Nephron progenitor cell (in vitro differentiated cells): ENCODE data around the gene ADAT3.

ENCODE experiments used
- DNase-seq: peaks from one replicate; pipeline ENCODE4 v3.0.0; 2021
- H3K27ac Mint-ChIP-seq: 2 replicates; pipeline ENCODE4 v1.8.0; 2021; ENCODE audit warnings: mild to moderate bottlenecking, moderate library complexity, mixed read lengths
- H3K27me3 Mint-ChIP-seq: 2 replicates; pipeline ENCODE4 v1.8.0; 2021; ENCODE audit warnings: mild to moderate bottlenecking, low read depth, mixed read lengths; ENCODE audit not compliant: poor library complexity
- H3K36me3 Mint-ChIP-seq: 2 replicates; pipeline ENCODE4 v1.8.0; 2021; ENCODE audit warnings: low read depth, mixed read lengths
- H3K4me1 Mint-ChIP-seq: 2 replicates; pipeline ENCODE4 v1.8.0; 2021; ENCODE audit warnings: mixed read lengths
- H3K4me3 Mint-ChIP-seq: 2 replicates; pipeline ENCODE4 v1.8.0; 2021; ENCODE audit warnings: mild to moderate bottlenecking, moderate library complexity, mixed read lengths
- H3K9me3 Mint-ChIP-seq: 2 replicates; pipeline ENCODE4 v1.8.0; 2021; ENCODE audit warnings: mild to moderate bottlenecking, moderate library complexity, mixed read lengths
- CTCF ChIP-seq: fragments of 200-600 bp; sonication (generic); IDR thresholded peaks from 2 replicates; pipeline ENCODE4 v1.5.0; 2021; ENCODE audit warnings: antibody characterized with exemption

ADAT3 gene

GRCh38 chr19:1959928-1960589 lies 54.9 kb downstream of the ADAT3 start:
- Mint-ChIP-seq H3K4me3 (no peak overlapping the region), H3K9me3 (no peaks in the 10 kb centered on the region), H3K36me3 (peaks cover 14% of the 10 kb centered on the region), H3K4me1 (peaks cover 24% of the 10 kb centered on the region), H3K27ac (peak overlapping the region; percentile 91), H3K27me3 (no peaks in the 10 kb centered on the region)
- no peak for DNase-seq
- no peak for TF ChIP-seq CTCF

DNA sequence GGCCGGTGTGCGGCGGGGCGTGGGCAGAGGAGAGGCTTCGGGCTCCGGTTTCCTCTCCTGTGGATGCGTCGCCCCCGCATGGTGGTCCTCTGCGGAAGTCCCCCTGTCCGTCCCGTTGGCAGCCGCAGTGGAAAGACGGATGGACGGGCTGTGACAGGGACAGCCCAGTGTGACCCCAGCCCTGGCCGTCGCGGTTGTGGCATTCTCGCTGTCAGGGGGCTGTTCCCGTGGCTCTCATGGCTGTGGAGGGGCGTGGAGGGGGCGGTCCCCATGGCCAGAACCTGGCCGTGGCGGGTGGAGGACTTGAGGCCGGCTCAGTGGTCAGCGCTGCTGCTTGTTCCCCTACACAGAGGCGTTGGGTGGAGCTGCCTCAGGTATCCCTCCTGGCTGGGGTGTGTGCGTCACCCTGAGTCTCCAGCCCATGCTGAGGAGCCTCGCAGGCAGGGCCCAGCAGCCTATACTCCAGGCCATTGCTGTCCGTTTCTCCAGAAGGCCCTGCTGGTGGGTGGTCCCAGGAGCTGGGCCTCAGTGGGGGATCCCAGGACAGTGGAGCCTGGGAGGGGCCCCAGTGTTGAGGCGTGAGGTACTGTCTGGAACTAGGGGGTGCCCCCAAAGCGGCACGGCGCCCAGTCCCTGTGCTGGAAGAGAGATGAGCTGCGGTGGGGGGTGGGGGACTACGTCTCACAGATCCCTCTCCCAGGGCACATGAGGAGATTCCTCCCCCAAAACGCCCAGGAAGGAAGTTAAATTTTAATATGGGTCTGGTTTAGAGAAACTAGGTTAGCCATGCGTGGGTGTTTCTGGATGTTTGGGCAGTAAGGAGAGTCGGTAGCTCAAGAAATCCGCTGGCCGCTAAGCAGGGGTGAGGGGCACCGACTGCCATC lies 56.0 kb downstream of the ADAT3 start:
- Mint-ChIP-seq H3K4me1 (peaks cover 22% of the 10 kb centered on the region), H3K36me3 (peaks cover 18% of the 10 kb centered on the region), H3K4me3 (no peak overlapping the region), H3K9me3 (no peaks in the 10 kb centered on the region), H3K27ac (peak overlapping the region; percentile 48), H3K27me3 (no peaks in the 10 kb centered on the region)
- no peak for DNase-seq
- TF ChIP-seq CTCF = no peak

DNA sequence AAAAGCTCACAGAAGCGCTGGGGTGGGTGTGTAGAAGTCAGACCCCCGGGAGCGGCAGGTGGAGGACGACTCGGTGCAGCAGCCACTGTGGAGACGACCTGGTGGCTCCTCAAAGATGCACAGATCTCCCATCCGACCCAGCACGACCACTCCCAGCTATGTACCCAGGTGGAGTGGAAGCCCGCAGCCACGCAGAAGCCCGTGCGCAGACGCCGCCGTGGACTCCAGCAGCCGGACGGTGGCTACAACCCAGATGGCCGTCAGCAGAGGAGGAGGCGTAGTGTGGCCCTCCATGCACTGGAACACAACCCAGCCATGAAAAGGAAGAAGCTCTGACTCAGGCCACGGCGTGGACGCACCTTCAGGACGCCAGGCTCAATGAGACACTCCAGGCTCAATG lies 57.5 kb downstream of the ADAT3 start:
- Mint-ChIP-seq H3K9me3 (no peaks in the 10 kb centered on the region), H3K36me3 (peaks cover 19% of the 10 kb centered on the region), H3K27me3 (no peaks in the 10 kb centered on the region), H3K27ac (no peak overlapping the region), H3K4me3 (no peak overlapping the region), H3K4me1 (peaks cover 15% of the 10 kb centered on the region)
- DNase-seq = no peak
- TF ChIP-seq CTCF = no peak
